DLD1 (cell line): Measurements from ENCODE around the gene CSAD.
"Not testable (repeated sequence)": the region's sequence is repeated elsewhere in the genome, so short reads cannot be mapped to it uniquely, and the experiment has no call there.

ENCODE experiments used
- in situ Hi-C: cut with HindIII; loops from 2 replicates; pipeline ENCODE4 v1.10.0; 2017; ENCODE audit warnings: low sequenced_read_pairs

CSAD gene

DNA sequence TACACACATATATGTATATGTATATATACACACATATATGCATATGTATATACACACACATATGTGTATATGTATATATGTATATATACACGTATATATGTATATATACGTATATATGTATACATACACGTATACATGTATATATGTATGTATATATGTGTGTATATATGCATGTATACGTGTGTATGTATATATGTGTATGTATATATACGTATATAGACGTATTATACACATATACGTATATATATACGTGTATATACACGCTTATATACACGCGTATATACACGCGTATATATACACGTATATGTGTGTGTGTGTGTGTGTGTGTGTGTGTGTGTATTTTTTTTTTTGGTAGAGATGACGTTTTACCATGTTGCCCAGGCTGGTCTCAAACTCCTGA is 33.1 kb downstream of the CSAD start:
- in situ Hi-C loops, result no loop called here

DNA sequence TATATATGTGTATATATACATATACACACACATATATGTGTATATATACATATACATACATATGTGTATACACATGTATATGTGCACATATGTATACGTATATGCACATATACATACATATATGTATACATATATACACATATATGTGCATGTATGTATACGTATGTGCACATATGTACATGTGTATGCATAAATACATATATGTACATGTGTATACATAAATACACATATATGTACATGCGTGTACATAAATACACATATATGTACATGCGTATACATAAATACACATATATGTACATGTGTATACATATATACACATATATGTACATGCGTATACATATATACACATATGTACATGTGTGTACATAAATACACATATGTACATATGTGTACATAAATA is 33.5 kb downstream of the CSAD start:
- in situ Hi-C loops, result no loop called here

DNA sequence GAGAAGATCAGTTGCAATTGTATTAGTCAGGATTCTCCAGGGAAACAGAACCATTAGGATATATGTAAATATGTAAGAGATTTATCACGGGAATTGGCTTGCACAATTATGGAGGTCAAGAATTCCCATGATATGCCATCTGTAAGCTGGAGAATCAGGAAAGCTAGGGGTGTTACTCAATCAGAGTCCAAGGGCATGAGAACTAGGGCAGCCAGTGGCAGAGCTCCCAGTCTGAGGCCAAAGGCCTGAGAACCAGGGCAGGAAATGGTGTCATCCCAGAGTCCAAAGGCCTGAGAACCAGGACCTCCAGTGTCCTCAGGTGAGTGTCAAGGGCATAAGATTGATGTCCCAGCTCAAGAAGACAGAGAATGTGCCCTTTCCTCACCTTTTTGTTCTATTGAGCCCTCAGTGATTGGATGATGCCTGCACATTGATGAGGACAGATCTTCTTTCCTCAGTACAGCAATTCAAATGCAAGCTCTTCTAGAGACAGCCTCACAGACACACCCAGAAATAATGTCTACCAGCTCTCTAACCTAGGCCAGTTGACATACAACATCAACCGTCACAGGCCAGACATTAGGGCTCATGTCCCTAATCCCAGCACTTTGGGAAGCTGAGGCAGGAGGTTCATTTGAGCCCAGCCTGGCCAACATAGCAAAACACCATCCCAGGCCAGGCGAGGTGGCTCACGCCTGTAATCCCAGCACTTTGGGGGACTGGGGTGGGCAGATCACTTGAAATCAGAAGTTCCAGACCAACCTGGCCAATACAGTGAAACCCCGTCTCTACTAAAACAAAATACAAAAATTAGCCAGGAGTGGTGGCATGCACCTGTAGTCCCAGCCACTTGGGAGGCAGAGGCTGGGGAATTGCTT is 35.1 kb downstream of the CSAD start:
- in situ Hi-C loops, result no loop called here

DNA sequence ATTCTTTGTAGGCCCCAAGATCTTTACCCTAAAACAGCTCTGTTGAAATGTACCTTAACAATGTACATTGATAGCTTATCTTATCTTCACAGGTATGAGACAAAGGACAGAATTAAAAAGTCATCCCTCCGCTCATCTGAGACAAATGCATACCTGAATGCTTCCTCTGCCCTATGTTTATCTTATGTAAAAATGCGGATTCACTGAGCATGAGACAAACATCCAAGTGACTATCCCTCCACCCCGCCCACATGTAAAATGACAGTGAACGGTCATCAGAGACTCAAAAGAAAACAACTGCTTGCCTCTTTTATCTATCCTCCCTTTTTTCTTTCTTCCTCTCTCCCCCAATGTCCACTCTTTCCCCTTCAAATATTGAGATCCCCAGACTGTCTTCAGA is 37.4 kb downstream of the CSAD start:
- in situ Hi-C loops, result no loop called here

DNA sequence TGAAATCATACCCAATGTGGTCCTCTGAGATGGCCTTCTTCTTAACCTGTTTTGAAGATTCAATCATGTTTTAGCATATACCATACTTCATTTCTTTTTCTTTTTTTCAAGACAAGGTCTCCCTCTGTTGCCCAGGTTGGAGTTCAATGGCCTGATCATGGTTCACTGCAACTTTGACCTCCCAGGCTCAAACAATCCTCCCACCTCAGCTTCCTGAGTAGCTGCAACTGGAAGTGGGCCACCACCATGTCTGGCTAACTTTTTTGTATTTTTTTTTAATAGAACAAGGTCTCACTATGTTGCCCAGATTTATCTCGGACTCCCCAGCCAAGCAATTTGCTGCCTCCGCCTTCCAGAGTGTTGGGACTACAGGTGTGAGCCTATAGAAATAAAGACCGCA is 47.0 kb downstream of the CSAD start:
- in situ Hi-C loops, result no loop called here

DNA sequence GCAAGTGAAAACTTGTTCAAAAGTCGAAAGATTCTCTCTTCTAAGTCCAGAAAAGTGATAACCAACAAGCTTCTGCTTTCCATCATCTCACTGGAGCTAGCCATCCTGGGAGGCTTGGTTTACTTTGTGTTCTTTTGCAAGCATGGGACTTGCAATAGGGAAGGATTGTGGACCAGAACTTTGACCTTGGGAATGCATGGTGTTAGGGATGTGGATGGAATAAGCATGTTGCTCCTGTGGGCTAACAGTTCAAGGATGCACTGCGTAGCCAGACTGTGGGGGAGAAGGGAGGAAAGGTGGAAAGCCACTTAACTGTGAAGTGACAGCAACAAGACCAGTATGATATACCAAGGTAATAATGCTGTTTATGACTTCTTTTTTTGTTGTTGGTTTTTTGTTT is 48.9 kb downstream of the CSAD start:
- in situ Hi-C loops, result no loop called here

GRCh38 chr12:53128780-53129569 is 51.8 kb downstream of the CSAD start:
- in situ Hi-C loops, result no loop called here

DNA sequence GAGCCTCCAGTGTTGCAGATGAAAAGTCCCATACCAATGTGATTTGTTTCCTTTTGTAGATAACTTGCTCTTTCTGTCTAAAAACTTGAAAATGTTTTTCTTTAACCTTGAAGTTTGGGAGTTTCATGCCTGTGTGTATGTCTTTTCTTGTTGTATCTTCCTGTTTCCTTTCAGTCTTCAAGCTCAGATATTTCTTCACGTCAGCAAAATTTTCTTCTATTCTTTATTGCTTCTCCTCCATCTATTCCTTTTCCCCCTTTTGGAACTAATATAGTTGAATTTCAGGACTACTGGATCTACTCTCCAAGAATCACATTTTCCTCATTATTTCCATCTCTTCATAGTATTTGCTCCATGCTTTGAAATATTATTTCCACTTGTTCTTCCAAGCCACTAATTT is 53.6 kb downstream of the CSAD start:
- in situ Hi-C loops, result no loop called here

- in situ Hi-C loops, result no loop called here
Measured at GRCh38 chr12:53124352-53124723, 56.4 kb downstream of the CSAD start.

DNA sequence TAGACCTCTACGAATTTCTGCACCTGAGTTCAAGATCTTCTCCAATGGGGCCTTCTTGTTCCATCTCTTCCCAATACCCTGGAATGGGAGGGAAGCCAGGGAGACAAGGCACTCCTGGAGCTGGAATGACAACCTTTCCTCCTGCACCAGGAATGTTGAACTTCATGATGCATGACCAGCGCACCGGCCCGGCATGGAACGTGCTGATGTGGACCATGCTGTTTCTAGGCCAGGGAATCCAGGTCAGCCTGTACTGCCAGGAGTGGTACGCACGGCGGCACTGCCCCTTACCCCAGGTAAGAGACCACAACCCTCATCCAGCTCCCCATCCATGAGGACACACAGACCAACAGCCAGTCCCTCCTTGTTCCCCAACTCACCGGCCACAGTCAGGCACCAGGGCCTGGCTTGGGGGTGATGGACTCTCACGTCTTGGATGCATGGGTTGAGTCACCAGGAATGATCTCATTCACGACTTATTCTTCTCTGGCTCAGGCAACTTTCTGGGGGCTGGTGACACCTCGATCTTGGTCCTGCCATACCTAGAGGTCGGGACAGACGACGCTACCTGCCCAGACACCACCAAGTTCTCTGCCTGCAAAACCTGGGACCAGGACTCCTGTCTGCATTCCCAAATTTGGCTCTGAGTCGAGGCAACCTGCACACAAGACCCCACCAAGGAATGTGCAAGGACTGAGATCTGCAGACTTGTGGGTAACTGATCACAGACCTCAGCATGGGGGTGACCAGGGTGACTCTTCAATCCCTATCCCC is 57.0 kb downstream of the CSAD start:
- in situ Hi-C loops, result no loop called here

DNA sequence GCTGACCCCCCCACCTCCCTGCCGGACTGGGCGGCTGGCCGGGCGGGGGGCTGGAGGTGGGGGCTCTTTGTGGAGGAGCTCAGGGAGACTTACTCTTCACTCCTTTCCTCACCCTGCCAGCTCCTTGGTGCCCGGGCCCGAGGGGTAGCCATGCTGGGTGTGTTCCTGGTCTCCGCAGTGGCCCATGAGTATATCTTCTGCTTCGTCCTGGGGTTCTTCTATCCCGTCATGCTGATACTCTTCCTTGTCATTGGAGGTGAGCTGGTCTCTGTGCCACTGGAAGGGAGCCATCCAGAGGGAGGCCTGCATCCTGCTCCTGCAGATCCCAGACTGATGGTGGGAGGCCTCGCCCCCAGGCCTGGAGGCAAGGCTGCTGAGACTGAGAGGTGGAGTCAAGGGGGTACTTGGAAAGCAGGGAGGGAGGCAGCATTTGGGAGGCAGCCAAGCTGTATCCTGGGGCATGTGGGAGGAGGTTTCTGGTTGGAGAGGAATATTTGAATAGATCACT is 57.7 kb downstream of the CSAD start:
- in situ Hi-C loops, result no loop called here

DNA sequence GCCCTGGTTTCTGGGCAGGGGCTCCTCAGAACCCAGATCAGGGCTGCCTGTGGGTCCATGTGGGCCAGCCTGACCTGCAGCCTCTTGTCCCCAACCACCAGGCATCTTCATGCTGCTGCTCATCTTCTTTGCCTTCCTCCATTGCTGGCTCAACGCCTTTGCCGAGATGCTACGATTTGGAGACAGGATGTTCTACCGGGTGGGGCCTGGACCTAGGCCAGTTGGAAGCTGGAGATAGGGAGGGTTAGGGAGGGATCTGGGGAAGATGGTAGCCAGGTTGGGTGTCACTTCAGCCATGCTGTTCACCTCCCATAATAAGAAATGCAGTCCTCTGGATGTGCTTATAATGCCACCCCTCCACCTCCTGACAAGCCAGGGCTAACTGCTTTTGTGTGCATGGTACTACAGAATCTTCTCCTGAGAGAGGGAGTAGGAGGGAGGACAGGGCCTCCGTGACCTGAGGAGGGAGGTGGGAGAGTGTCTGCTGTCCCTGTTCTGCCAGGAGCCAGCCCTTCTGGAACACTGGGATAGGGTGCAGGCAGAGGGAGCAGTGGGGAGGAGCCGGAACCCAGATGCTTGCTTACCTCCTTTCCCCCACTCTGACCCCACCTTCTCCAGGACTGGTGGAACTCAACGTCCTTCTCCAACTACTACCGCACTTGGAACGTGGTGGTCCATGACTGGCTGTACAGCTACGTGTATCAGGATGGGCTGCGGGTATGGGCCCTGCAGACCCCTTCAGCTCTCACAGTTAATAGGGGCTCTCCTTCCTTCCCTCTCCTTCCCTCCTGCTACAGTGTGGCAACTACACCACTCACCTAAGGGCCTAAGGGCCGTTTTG is 59.8 kb downstream of the CSAD start:
- in situ Hi-C loops, result no loop called here

- in situ Hi-C loops, result no loop called here
Measured at GRCh38 chr12:53118751-53119300, 61.9 kb downstream of the CSAD start.

GRCh38 chr12:53115891-53116648 is 64.7 kb downstream of the CSAD start:
- in situ Hi-C loops, result no loop called here

GRCh38 chr12:53115112-53115890 is 65.4 kb downstream of the CSAD start:
- in situ Hi-C loops, result no loop called here

- in situ Hi-C loops, result no loop called here
Measured at GRCh38 chr12:53113951-53114350, 66.8 kb downstream of the CSAD start.

DNA sequence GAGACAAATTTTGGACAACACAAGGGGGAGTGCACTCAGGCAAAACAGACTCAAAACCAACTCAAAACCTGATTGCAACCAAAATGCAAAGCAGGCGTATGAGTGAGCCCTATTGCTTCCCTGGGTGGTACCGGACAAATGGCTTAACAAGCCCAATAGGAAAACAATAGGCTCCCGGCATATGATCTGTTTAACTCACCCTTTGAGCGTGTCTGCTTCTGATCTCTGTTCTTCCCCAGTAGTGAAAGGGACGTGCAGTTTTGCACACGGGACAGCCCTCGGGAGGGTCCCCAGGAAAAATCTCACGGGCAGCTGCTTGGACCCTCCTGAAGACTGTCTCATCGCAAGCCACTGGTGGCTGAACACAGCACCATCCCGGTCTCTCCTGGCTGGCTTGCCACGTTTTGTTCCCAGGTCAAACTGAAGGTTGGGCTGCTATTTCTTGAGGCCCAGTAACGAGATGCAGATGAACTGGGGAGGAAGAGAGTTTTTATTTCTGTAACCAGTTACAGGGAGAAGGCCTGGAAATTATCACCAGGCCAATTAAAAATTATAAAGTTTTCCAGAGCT is 67.5 kb downstream of the CSAD start:
- in situ Hi-C loops, result no loop called here

- in situ Hi-C loops, result not testable (repeated sequence)
Measured at GRCh38 chr12:53112431-53112830, 68.3 kb downstream of the CSAD start.
